Cardiac muscle cell (in vitro differentiated cells and primary cell): ENCODE data around the gene TPMT. TPM values are rescaled to one million over a fixed set of nuclear protein-coding genes. Genes with fewer than 3 reads are reported as not detected.

Experiments used
- DNase-seq, 2 donors: peaks; one replicate each; pipeline versions ENCODE4 v3.0.0 to v3.0.0-alpha.2; 2010 to 2017; ENCODE audit warnings: low read depth in 1 of 2, low spot score in 1 of 2
- H3K27ac ChIP-seq: fragments of 200-600 bp; sonication (generic); 2 replicates; pipeline ENCODE4 v1.5.1; 2016
- H3K27me3 ChIP-seq: fragments of 200-600 bp; sonication (generic); 2 replicates; pipeline ENCODE4 v1.6.0; 2016; ENCODE audit warnings: control low read depth
- H3K36me3 ChIP-seq: fragments of 200-600 bp; sonication (generic); 2 replicates; pipeline ENCODE4 v1.5.1; 2016; ENCODE audit warnings: control low read depth
- H3K4me1 ChIP-seq: fragments of 200-600 bp; sonication (generic); 2 replicates; pipeline ENCODE4 v1.8.1; 2017; ENCODE audit warnings: low read depth, mild to moderate bottlenecking, mixed run types
- H3K4me3 ChIP-seq: fragments of 200-600 bp; sonication (generic); 2 replicates; pipeline ENCODE4 v1.5.1; 2016; ENCODE audit warnings: mild to moderate bottlenecking
- H3K9me3 ChIP-seq: fragments of 200-600 bp; sonication (generic); 2 replicates; pipeline ENCODE4 v1.5.1; 2017; ENCODE audit warnings: low read depth, mild to moderate bottlenecking, control low read depth
- CTCF ChIP-seq: IDR thresholded peaks from 2 replicates; pipeline ENCODE4 v1.5.1; 2012; ENCODE audit warnings: low read depth, mild to moderate bottlenecking, low read length
- polyA plus RNA-seq: library from polyadenylated mRNA; unstranded; fragments of >200 nt; fragmentation: Nextera tagmentation; extraction: Ambion mirVana; gene quantifications from 2 replicates; pipeline ENCODE4 v1.2.1, GENCODE V29; 2016
- total RNA-seq: library from RNA; depleted of rRNA; stranded (reverse); fragments of >200 nt; gene quantifications from 2 replicates; pipeline ENCODE4 v1.2.3, GENCODE V29; 2016

Gene TPMT
- total and polyA plus RNA-seq, 2 experiments from 2014 or later = 9.5 to 14.0 TPM

DNA sequence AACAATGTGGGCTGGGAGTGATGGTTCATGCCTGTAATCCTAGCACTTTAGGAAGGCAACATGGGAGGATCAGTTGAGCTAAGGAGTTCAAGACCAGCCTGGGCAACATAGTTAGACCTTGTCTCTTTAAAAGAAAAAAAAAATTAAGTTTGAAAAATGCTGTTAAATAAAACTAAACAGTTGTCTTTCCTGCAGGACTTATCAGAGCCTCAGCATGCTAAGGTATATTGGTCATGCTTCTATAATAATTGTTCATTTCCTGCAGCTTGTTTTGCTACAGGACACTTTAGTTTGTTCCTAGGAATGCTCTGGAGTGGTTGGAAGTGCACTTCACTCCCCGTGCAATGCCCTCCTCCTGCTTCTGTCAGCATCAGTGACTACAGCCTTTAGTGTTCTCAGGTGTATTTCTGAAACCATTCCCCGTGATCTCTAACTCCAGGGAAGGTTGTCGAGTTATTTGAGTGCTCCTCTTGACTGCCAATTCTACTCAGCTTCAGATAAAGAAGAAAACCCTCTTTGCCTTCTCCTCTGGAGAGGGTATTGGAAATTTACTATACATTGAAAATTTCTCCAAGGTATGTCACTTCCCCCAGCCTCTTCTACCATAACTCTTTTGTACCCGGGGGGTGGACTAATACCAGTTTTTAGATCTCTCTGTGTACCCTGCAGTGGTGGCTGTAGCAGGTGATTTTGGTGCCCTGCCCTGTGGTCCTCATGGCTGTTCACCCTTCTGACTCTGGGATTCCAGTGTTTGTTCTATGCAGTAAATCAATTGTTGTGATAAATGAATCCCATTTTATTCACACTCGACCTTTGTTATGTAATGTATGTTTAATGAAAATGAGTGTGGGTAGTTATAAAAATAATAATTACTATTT, 66.2 kb downstream of the TPMT start:
- Histone ChIP-seq H3K4me1 (no peaks in the 10 kb centered on the region), H3K36me3 (no peaks in the 10 kb centered on the region), H3K27ac (no peak overlapping the region), H3K9me3 (no peaks in the 10 kb centered on the region), H3K4me3 (no peak overlapping the region), H3K27me3 (no peaks in the 10 kb centered on the region)
- DNase-seq = no peak
- TF ChIP-seq CTCF = no peak

- no peaks in the 10 kb centered on the region for H3K4me1 ChIP-seq
- H3K27me3 ChIP-seq = no peaks in the 10 kb centered on the region
- H3K36me3 ChIP-seq = no peaks in the 10 kb centered on the region
- H3K4me3 ChIP-seq = no peak overlapping the region
- no peak overlapping the region for H3K27ac ChIP-seq
- no peak for DNase-seq
- H3K9me3 ChIP-seq = no peaks in the 10 kb centered on the region
- no peak for TF ChIP-seq CTCF
These were observed 67.3 kb downstream of the TPMT start for GRCh38 chr6:18087396-18088165.

GRCh38 chr6:18081025-18081668, 73.7 kb downstream of the TPMT start:
- Histone ChIP-seq H3K27ac (no peak overlapping the region), H3K27me3 (no peaks in the 10 kb centered on the region), H3K4me3 (no peak overlapping the region), H3K4me1 (no peaks in the 10 kb centered on the region), H3K36me3 (no peaks in the 10 kb centered on the region), H3K9me3 (no peaks in the 10 kb centered on the region)
- TF ChIP-seq CTCF = no peak
- DNase-seq = no peak

GRCh38 chr6:18080544-18080943, 74.3 kb downstream of the TPMT start:
- Histone ChIP-seq H3K27me3 (no peaks in the 10 kb centered on the region), H3K36me3 (no peaks in the 10 kb centered on the region), H3K4me3 (no peak overlapping the region), H3K4me1 (no peaks in the 10 kb centered on the region), H3K9me3 (no peaks in the 10 kb centered on the region), H3K27ac (no peak overlapping the region)
- DNase-seq = no peak
- no peak for TF ChIP-seq CTCF

GRCh38 chr6:18078866-18079265, 76.0 kb downstream of the TPMT start:
- Histone ChIP-seq H3K9me3 (no peaks in the 10 kb centered on the region), H3K4me3 (no peak overlapping the region), H3K4me1 (no peaks in the 10 kb centered on the region), H3K27me3 (no peaks in the 10 kb centered on the region), H3K27ac (no peak overlapping the region), H3K36me3 (no peaks in the 10 kb centered on the region)
- no peak for DNase-seq
- TF ChIP-seq CTCF = no peak

Other genes with a start within 250 kb of the TPMT start
- gene KIF13A, start 167.4 kb downstream of the TPMT start, total RNA-seq = 55.8 and 96.9 TPM in 2 replicates
- gene KIF13A, start 167.4 kb downstream of the TPMT start, polyA plus RNA-seq = 39.1 and 65.2 TPM in 2 replicates
- gene NHLRC1, start 32.4 kb downstream of the TPMT start, total RNA-seq = 2.0 and 3.1 TPM in 2 replicates
- 1.3 and 2.2 TPM in 2 replicates for gene NHLRC1, start 32.4 kb downstream of the TPMT start, polyA plus RNA-seq
- gene KDM1B, start 345 bp upstream of the TPMT start, total RNA-seq = 11.7 and 15.4 TPM in 2 replicates
- 1.5 and 1.6 TPM in 2 replicates for gene KDM1B, start 345 bp upstream of the TPMT start, polyA plus RNA-seq
- 95.3 and 128 TPM in 2 replicates for gene DEK, start 109.5 kb upstream of the TPMT start, total RNA-seq
- 80.8 and 90.6 TPM in 2 replicates for gene DEK, start 109.5 kb upstream of the TPMT start, polyA plus RNA-seq
- gene RNF144B, start 232.3 kb upstream of the TPMT start, total RNA-seq = 0.32 and 1.1 TPM in 2 replicates
- 0.48 and 0.60 TPM in 2 replicates for gene RNF144B, start 232.3 kb upstream of the TPMT start, polyA plus RNA-seq